HEK293 (cell line): ENCODE data around the gene LIG3.

ENCODE experiments used
- CTCF ChIP-seq: fragments of 450-650 bp; formaldehyde crosslinking; IDR thresholded peaks from 2 replicates; pipeline ENCODE4 v1.5.1; 2016; ENCODE audit warnings: missing biosample characterization, missing genetic modification characterization
- PRDM2 ChIP-seq: fragments of 450-650 bp; formaldehyde crosslinking; IDR thresholded peaks from 2 replicates; pipeline ENCODE4 v1.5.1; 2016; ENCODE audit warnings: missing biosample characterization, missing genetic modification characterization, borderline replicate concordance
- SALL2 ChIP-seq: fragments of 450-650 bp; formaldehyde crosslinking; IDR thresholded peaks from 2 replicates; pipeline ENCODE4 v1.5.0; 2017; ENCODE audit warnings: missing biosample characterization, mild to moderate bottlenecking, missing genetic modification characterization, borderline replicate concordance
- TCF7L2 ChIP-seq: IDR thresholded peaks from 2 replicates; pipeline ENCODE4 v1.6.1; 2011; ENCODE audit warnings: low read depth, mild to moderate bottlenecking, inconsistent platforms, low read length, moderate library complexity, borderline replicate concordance
- WT1 ChIP-seq: fragments of 450-650 bp; formaldehyde crosslinking; IDR thresholded peaks from 2 replicates; pipeline ENCODE4 v1.5.1; 2016; ENCODE audit warnings: missing biosample characterization, missing genetic modification characterization
- ZNF19 ChIP-seq: fragments of 450-650 bp; formaldehyde crosslinking; IDR thresholded peaks from 2 replicates; pipeline ENCODE4; 2016; ENCODE audit warnings: missing biosample characterization, missing genetic modification characterization, low read depth
- ZNF473 ChIP-seq: fragments of 450-650 bp; formaldehyde crosslinking; IDR thresholded peaks from 2 replicates; pipeline ENCODE4 v1.5.1; 2017; ENCODE audit warnings: missing biosample characterization, missing genetic modification characterization
- TF ChIP-seq, protein P1 (sequence below): fragments of 450-650 bp; formaldehyde crosslinking; IDR thresholded peaks from 2 replicates; pipeline ENCODE4 v1.5.1; 2016; ENCODE audit warnings: missing biosample characterization, missing genetic modification characterization

DNA sequence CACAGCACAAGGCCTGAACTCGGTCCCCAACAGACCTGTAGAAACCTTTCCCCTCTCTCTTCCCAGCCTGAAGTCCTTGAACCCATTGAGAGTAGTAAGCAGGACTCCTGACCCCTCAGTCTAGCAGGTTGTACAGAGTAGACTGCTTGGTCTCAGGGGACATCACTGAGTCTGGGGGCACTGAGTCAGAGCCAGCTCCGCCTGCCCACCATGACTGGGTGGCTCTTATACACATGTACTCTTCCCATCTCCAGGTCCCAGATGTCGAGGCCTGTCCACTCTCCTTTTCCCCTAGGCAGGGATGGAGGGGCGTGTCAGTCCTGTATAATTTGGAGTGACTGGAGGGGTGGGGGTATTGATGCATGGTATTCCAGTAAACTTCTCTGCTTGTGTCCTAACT lies 23.5 kb downstream of the LIG3 start:
- TF ChIP-seq CTCF (tag by site-specific recombination) (no peak), TCF7L2 (no peak), PRDM2 (tag by site-specific recombination) (no peak), ZNF473 (tag by site-specific recombination) (no peak), ZNF19 (tag by site-specific recombination) (no peak), SALL2 (no peak), WT1 (tag by site-specific recombination) (no peak)
- TF ChIP-seq, protein P1, sequence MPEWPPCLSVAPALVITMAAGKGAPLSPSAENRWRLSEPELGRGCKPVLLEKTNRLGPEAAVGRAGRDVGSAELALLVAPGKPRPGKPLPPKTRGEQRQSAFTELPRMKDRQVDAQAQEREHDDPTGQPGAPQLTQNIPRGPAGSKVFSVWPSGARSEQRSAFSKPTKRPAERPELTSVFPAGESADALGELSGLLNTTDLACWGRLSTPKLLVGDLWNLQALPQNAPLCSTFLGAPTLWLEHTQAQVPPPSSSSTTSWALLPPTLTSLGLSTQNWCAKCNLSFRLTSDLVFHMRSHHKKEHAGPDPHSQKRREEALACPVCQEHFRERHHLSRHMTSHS (tag by site-specific recombination): no peak
